PC-9 (cell line): ENCODE measurements around the gene PDE11A.

ENCODE experiments used
- EZH2 ChIP-seq: fragments of 200-600 bp; sonication (generic); IDR thresholded peaks from 2 replicates; pipeline ENCODE4 v1.8.0; 2017; ENCODE audit warnings: antibody characterized with exemption, low read depth
- TF ChIP-seq, protein P1 (sequence below): fragments of 200-600 bp; sonication (generic); conservative IDR thresholded peaks from 2 replicates; pipeline ENCODE4 v1.6.1; 2017; ENCODE audit warnings: mixed run types, antibody characterized with exemption, mild to moderate bottlenecking, moderate library complexity

DNA sequence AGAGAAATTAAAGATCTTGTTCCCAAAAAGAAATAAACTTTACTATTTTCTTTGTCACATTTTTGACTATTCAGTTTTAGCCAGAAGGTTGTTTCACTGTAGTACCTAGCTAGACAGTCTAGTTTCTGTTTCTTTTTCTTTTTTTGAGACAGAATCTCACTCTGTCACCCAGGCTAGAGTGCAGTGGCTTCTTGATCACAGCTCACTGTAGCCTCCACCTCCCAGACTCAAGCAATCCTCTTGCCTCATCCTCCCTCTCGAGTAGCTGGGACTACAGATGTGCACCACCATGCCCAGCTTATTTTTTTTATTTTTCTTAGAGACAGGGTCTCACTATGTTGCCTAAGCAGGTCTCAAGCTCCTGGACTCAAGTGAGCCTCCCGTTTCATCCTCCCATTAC lies 41.9 kb upstream of the PDE11A start:
- TF ChIP-seq, protein P1, sequence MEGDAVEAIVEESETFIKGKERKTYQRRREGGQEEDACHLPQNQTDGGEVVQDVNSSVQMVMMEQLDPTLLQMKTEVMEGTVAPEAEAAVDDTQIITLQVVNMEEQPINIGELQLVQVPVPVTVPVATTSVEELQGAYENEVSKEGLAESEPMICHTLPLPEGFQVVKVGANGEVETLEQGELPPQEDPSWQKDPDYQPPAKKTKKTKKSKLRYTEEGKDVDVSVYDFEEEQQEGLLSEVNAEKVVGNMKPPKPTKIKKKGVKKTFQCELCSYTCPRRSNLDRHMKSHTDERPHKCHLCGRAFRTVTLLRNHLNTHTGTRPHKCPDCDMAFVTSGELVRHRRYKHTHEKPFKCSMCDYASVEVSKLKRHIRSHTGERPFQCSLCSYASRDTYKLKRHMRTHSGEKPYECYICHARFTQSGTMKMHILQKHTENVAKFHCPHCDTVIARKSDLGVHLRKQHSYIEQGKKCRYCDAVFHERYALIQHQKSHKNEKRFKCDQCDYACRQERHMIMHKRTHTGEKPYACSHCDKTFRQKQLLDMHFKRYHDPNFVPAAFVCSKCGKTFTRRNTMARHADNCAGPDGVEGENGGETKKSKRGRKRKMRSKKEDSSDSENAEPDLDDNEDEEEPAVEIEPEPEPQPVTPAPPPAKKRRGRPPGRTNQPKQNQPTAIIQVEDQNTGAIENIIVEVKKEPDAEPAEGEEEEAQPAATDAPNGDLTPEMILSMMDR, result no peak
- no peak for TF ChIP-seq EZH2
